H1 (cell line): Measurements from ENCODE around the gene CHST10. TPM values are rescaled to one million over a fixed set of nuclear protein-coding genes. Genes with fewer than 3 reads are reported as not detected.

Experiments
- BCL11A ChIP-seq, 2 experiments: IDR thresholded peaks; one replicate each; pipeline ENCODE4 v1.6.1; 2011; ENCODE audit warnings: low read depth in 2 of 2, low read length in 2 of 2, mild to moderate bottlenecking in 2 of 2
- JUND ChIP-seq: IDR thresholded peaks from 2 replicates; pipeline ENCODE4 v1.6.1; 2011; ENCODE audit warnings: mild to moderate bottlenecking, improper control_type of control experiment, low read length
- SP4 ChIP-seq: IDR thresholded peaks from 2 replicates; pipeline ENCODE4 v1.6.1; 2012; ENCODE audit warnings: low read length, inconsistent platforms
- TEAD4 ChIP-seq: IDR thresholded peaks from 2 replicates; pipeline ENCODE4 v1.6.1; 2012; ENCODE audit warnings: low read depth, low read length, inconsistent platforms, mixed read lengths
- polyA plus RNA-seq, 7 experiments: library from polyadenylated mRNA; depleted of rRNA in 3 of 7; stranded (reverse) in 5 of 7; unstranded in 2 of 7; fragments of >200 nt in 5 of 7; fragments of 200-250 nt in 2 of 7; gene quantifications; 1 replicate in 5 of 7; 2 replicates in 1 of 7; 4 replicates in 1 of 7; pipeline versions ENCODE4 v1.2.1 to v1.2.3, GENCODE V29; 2011 to 2013; ENCODE audit warnings: missing spikeins in 2 of 7, mixed read lengths in 2 of 7
- total RNA-seq: library from RNA; stranded (reverse); fragmentation: NEBNext Ultra II Directional; extraction: Animal tissue kit (Norgen Biotek cat#: 25700); gene quantifications from 2 replicates; pipeline ENCODE4 v1.2.1, GENCODE V29; 2021
- TF ChIP-seq, protein P1 (sequence below): IDR thresholded peaks from 2 replicates; pipeline ENCODE4 v1.6.1; 2011; ENCODE audit warnings: low read length, improper control_type of control experiment

Gene CHST10
- total and polyA plus RNA-seq, 2 of the 8 experiments (the other 6 are each of a cell fraction or from before 2014, with no cell fraction given) = 27.3 to 29.1 TPM

DNA sequence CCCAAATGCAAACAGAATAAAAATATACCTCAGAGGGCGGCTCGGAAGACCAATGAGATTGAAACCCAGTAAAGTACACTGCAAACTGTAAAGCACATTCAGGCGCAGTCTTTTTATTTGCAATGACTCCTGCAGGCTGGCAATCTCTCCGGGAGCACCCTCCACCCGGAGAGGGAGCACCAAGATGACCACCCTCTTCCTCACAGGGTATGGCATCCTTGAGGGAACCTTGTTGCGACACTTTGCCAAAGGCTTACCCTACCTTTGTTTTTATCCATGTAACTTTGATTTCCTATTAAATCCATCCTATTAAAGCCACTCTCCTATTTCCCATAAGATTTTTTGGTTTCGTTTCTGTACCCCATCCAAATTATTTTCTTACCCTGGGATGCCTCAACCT is 16.2 kb downstream of the CHST10 start (continued):
- no peak for TF ChIP-seq BCL11A (IDR thresholded peaks at IDR 0.05; ENCODE audit: low read depth in 2 of 2, low read length in 2 of 2)
- TF ChIP-seq TEAD4 = no peak
- TF ChIP-seq, protein P1, sequence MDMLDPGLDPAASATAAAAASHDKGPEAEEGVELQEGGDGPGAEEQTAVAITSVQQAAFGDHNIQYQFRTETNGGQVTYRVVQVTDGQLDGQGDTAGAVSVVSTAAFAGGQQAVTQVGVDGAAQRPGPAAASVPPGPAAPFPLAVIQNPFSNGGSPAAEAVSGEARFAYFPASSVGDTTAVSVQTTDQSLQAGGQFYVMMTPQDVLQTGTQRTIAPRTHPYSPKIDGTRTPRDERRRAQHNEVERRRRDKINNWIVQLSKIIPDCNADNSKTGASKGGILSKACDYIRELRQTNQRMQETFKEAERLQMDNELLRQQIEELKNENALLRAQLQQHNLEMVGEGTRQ = no peak
- TF ChIP-seq JUND = no peak
- TF ChIP-seq SP4 = no peak
- TF ChIP-seq, all 59 proteins: peak for 0
